IMR-90 (cell line): ENCODE results near the gene PIEZO1. TPM values are rescaled to one million over a fixed set of nuclear protein-coding genes. Genes with fewer than 3 reads are reported as not detected.
A peak's percentile ranks its signal among the peaks of the same experiment; 100 is the strongest.

ENCODE experiments used
- ATAC-seq: fragments of 200-7000 bp; cut with Tn5 transposase; 2 replicates; pipeline ENCODE4 v1.9.1; 2020; ENCODE audit warnings: low read depth, mild to moderate bottlenecking, moderate library complexity
- BruUV-seq: library from RNA; stranded (reverse); fragments of 400-500 nt; replicated peaks from 2 replicates; lab custom pipeline; 2021; lab: Mats Ljungman, UMichigan
- CTCF ChIA-PET: fragments of 300-600 bp; formaldehyde crosslinking; extraction: SDS; loops from one replicate; lab custom pipeline; 2021; ENCODE audit warnings: antibody characterized with exemption; lab: Yijun Ruan, JAX
- POLR2A ChIA-PET: fragments of 300-600 bp; sonication (Branson Sonifier 250); formaldehyde crosslinking; loops from one replicate; lab custom pipeline; 2022; ENCODE audit warnings: antibody characterized with exemption; ENCODE audit not compliant: unreplicated experiment; lab: Charles Lee
- DNase-seq: peaks from one replicate; pipeline ENCODE4 v3.0.0; 2013
- H2AFZ ChIP-seq: replicated peaks from 2 replicates; pipeline ENCODE3; 2013; ENCODE audit warnings: low read length, mild to moderate bottlenecking; ENCODE audit not compliant: poor library complexity
- H2AK5ac ChIP-seq: 2 replicates; pipeline ENCODE4 v1.6.1; 2013; ENCODE audit warnings: low read depth, low read length, inconsistent platforms
- H2AK9ac ChIP-seq: replicated peaks from 2 replicates; pipeline ENCODE3; 2013; ENCODE audit warnings: mild to moderate bottlenecking, low read depth, low read length, moderate library complexity; ENCODE audit not compliant: poor library complexity
- H2BK120ac ChIP-seq: 2 replicates; pipeline ENCODE4 v1.6.1; 2013; ENCODE audit warnings: low read depth, low read length, inconsistent platforms
- H2BK15ac ChIP-seq: 3 replicates; pipeline ENCODE4 v1.6.1; 2013; ENCODE audit warnings: low read depth, low read length, inconsistent platforms
- H2BK20ac ChIP-seq: 2 replicates; pipeline ENCODE4 v1.6.1; 2013; ENCODE audit warnings: low read depth, mild to moderate bottlenecking, inconsistent platforms, low read length, moderate library complexity
- H2BK5ac ChIP-seq: 2 replicates; pipeline ENCODE4 v1.6.1; 2013; ENCODE audit warnings: mild to moderate bottlenecking, low read depth, low read length, inconsistent platforms; ENCODE audit not compliant: poor library complexity, severe bottlenecking
- H3K14ac ChIP-seq: replicated peaks from 2 replicates; pipeline ENCODE4 v1.6.1; 2013; ENCODE audit warnings: low read depth, low read length, inconsistent platforms
- H3K18ac ChIP-seq: 2 replicates; pipeline ENCODE4 v1.6.1; 2013; ENCODE audit warnings: low read depth, low read length, control low read depth
- H3K23ac ChIP-seq: 2 replicates; pipeline ENCODE4 v1.6.1; 2013; ENCODE audit warnings: low read depth, low read length, inconsistent platforms
- H3K27ac ChIP-seq: 2 replicates; pipeline ENCODE4 v1.5.1; 2013; ENCODE audit warnings: mild to moderate bottlenecking, control low read depth, low read length; ENCODE audit not compliant: insufficient read depth
- H3K27me3 ChIP-seq: 2 replicates; pipeline ENCODE4 v1.6.1; 2013; ENCODE audit warnings: low read length; ENCODE audit not compliant: control insufficient read depth, insufficient read depth
- H3K36me3 ChIP-seq: 2 replicates; pipeline ENCODE4 v1.6.1; 2013; ENCODE audit warnings: low read length, mixed read lengths; ENCODE audit not compliant: control insufficient read depth, insufficient read depth
- H3K4ac ChIP-seq: 2 replicates; pipeline ENCODE4 v1.6.1; 2013; ENCODE audit warnings: low read depth, low read length, inconsistent platforms
- H3K4me1 ChIP-seq: 2 replicates; pipeline ENCODE4 v1.6.1; 2013; ENCODE audit warnings: low read length, mixed read lengths; ENCODE audit not compliant: control insufficient read depth, insufficient read depth
- H3K4me2 ChIP-seq: 2 replicates; pipeline ENCODE4 v1.6.1; 2013; ENCODE audit warnings: low read depth, mild to moderate bottlenecking, control low read depth, low read length, moderate library complexity
- H3K4me3 ChIP-seq: 2 replicates; pipeline ENCODE4 v1.5.1; 2013; ENCODE audit warnings: low read depth, mild to moderate bottlenecking, control low read depth, low read length, moderate library complexity; ENCODE audit not compliant: insufficient read depth
- H3K56ac ChIP-seq: 2 replicates; pipeline ENCODE4 v1.6.1; 2013; ENCODE audit warnings: low read length, inconsistent platforms; ENCODE audit not compliant: insufficient read depth; ENCODE audit errors: extremely low read depth
- H3K79me1 ChIP-seq, 2 experiments: 2 replicates each; pipeline ENCODE4 v1.6.1; 2013; ENCODE audit warnings: low read length in 2 of 2, inconsistent platforms in 1 of 2, low read depth in 1 of 2
- H3K9ac ChIP-seq: 2 replicates; pipeline ENCODE4 v1.6.1; 2013; ENCODE audit warnings: low read depth, low read length, control low read depth
- H3K9me1 ChIP-seq: 2 replicates; pipeline ENCODE4 v1.6.1; 2013; ENCODE audit warnings: low read length, inconsistent platforms; ENCODE audit not compliant: insufficient read depth
- H3K9me3 ChIP-seq: 2 replicates; pipeline ENCODE4 v1.6.1; 2013; ENCODE audit warnings: low read length; ENCODE audit not compliant: control insufficient read depth, insufficient read depth
- H4K20me1 ChIP-seq: 2 replicates; pipeline ENCODE4 v1.6.1; 2013; ENCODE audit warnings: low read length, inconsistent platforms; ENCODE audit not compliant: insufficient read depth
- H4K5ac ChIP-seq: 2 replicates; pipeline ENCODE4 v1.6.1; 2013; ENCODE audit warnings: mild to moderate bottlenecking, low read depth, low read length, control low read depth
- H4K8ac ChIP-seq, 2 experiments: 2 replicates each; pipeline ENCODE4 v1.6.1; 2013; ENCODE audit warnings: low read depth in 2 of 2, low read length in 2 of 2, control low read depth in 1 of 2, inconsistent platforms in 1 of 2
- H4K91ac ChIP-seq: 2 replicates; pipeline ENCODE4 v1.6.1; 2013; ENCODE audit warnings: low read depth, low read length, inconsistent platforms; ENCODE audit not compliant: insufficient read depth
- CHD1 ChIP-seq: IDR thresholded peaks from 2 replicates; pipeline ENCODE4 v1.6.1; 2012; ENCODE audit warnings: low read depth, low read length, improper control_type of control experiment
- RCOR1 ChIP-seq: IDR thresholded peaks from 2 replicates; pipeline ENCODE4 v1.6.1; 2012; ENCODE audit warnings: mild to moderate bottlenecking, low read length, improper control_type of control experiment; ENCODE audit not compliant: insufficient replicate concordance
- SMC3 ChIP-seq: fragments of 150-350 bp; IDR thresholded peaks from 2 replicates; pipeline ENCODE4 v1.6.1; 2016; ENCODE audit warnings: low read depth, mild to moderate bottlenecking, antibody characterized with exemption, low read length, moderate library complexity
- WGBS, 2 experiments: methylation state at CpG; one replicate each; pipeline versions ENCODE4 v1.1.5 to v1.1.7; 2013; ENCODE audit warnings: missing lambda C conversion rate in 2 of 2; ENCODE audit not compliant: insufficient read length in 1 of 2; ENCODE audit errors: extremely low coverage in 2 of 2; 5-methylcytosine and 5-hydroxymethylcytosine counted together
- dilution Hi-C: fragments of 300-500 bp; cut with HindIII; formaldehyde crosslinking; loops from one replicate; pipeline ENCODE4 v1.14.3; 2018; ENCODE audit warnings: low sequenced_read_pairs; ENCODE audit not compliant: unreplicated experiment
- in situ Hi-C: fragments of 300-500 bp; cut with MboI; formaldehyde crosslinking; loops from 3 replicates; pipeline ENCODE4 v1.14.3; 2019; ENCODE audit warnings: low sequenced_read_pairs, inconsistent platforms, mixed read lengths
- intact Hi-C: fragments of 100-400 bp; cut with micrococcal nuclease; formaldehyde crosslinking; loops from 2 replicates; pipeline ENCODE4 v1.10.0; 2022
- polyA plus RNA-seq, 3 experiments: library from polyadenylated mRNA; depleted of rRNA; stranded (reverse); fragments of >200 nt; gene quantifications; 2 replicates each; pipeline ENCODE4 v1.2.3, GENCODE V29; 2012; ENCODE audit warnings: low replicate concordance in 1 of 3
- total RNA-seq: library from RNA; depleted of rRNA; stranded (reverse); fragments of >200 nt; gene quantifications from 2 replicates; pipeline ENCODE4 v1.2.3, GENCODE V29; 2012

Gene PIEZO1
- total and polyA plus RNA-seq, 2 of the 4 experiments (the other 2 are of a cell fraction) = 36.2 to 372 TPM

DNA sequence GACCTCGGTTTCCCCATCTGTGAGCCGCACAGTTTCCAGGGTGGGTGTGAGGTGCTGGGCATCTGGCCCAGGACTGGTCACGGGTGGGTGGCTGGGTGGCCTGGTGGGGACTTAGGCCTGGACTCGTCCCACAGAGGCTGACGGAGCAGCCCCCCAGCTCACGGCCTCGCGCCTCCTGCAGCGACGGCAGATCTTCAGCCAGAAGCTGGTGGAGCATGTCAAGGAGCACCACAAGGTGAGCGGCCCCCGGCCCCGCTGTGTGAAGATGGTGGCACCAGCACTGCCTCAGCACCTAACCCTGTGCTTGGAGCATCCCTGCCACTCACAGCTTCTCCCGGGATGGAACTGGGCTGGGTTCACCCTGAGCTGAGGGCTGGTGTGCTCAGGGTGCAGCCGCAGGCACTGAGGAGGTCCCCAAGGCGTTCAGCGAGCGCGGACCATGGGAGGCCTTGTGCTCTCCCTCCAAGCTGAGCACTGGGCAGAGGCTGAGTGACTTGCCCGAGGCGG, 20.9 kb upstream of the PIEZO1 start:
- 94% methylated on average over 16 of the region's 21 CpGs; no CpG with 5 or more reads in 1 of the 2 experiments for WGBS, 2 experiments
- DNase-seq (no peak), ATAC-seq (no peak)
- Histone ChIP-seq H3K9me3 (no peaks in the 10 kb centered on the region), H3K36me3 (peaks cover 19% of the 10 kb centered on the region), H3K27ac (no peak overlapping the region), H3K9ac (no peak overlapping the region), H3K4ac (no peak overlapping the region), H2BK15ac (no peak overlapping the region), H3K23ac (no peak overlapping the region), H3K14ac (no peak overlapping the region), H3K79me1 (peaks cover 11 to 57% of the 10 kb centered on the region in 2 experiments; a peak in 3 of 4 replicates), H3K27me3 (no peaks in the 10 kb centered on the region), H3K56ac (no peak overlapping the region), H3K4me3 (no peak overlapping the region), H2BK20ac (no peak overlapping the region), H3K9me1 (no peaks in the 10 kb centered on the region; the same call in 1 of the 2 replicates), H3K4me2 (no peak overlapping the region), H4K91ac (no peak overlapping the region), H3K4me1 (peaks cover 19% of the 10 kb centered on the region), H2AK9ac (peak overlapping the region; percentile 65), H3K18ac (no peak overlapping the region), H4K8ac (no peak overlapping the region), H2BK120ac (no peak overlapping the region), H4K20me1 (peaks cover 20% of the 10 kb centered on the region), H4K5ac (no peak overlapping the region), H2AFZ (peak overlapping the region; percentile 46), H2BK5ac (no peak overlapping the region), H2AK5ac (peak overlapping the region; percentile 26; the same call in 1 of the 2 replicates)
- intact Hi-C loops = no loop called here
- CTCF ChIA-PET = no interaction called here
- no TSS peak for BruUV-seq
- TF ChIP-seq RCOR1 (no peak), SMC3 (no peak), CHD1 (no peak)
- dilution Hi-C loops = no loop called here
- in situ Hi-C loops = no loop called here
- POLR2A ChIA-PET = no interaction called here
